Neuronal stem cell (in vitro differentiated cells): Measurements from ENCODE around the gene MESD.

ENCODE experiments used
- DNase-seq: peaks from one replicate; pipeline ENCODE4 v3.0.0-alpha.2; 2013; ENCODE audit warnings: low spot score
- H2AFZ ChIP-seq: one replicate; pipeline ENCODE4 v1.6.1; 2013; ENCODE audit warnings: mild to moderate bottlenecking, low read length, inconsistent platforms
- H2AK5ac ChIP-seq: 2 replicates; pipeline ENCODE4 v1.6.1; 2013; ENCODE audit warnings: low read depth, mild to moderate bottlenecking, inconsistent platforms, low read length, moderate library complexity, mixed read lengths
- H2BK120ac ChIP-seq: 2 replicates; pipeline ENCODE4 v1.6.1; 2013; ENCODE audit warnings: low read depth, mild to moderate bottlenecking, inconsistent platforms, low read length, moderate library complexity, mixed read lengths
- H2BK12ac ChIP-seq: one replicate; pipeline ENCODE4 v1.6.1; 2013; ENCODE audit warnings: low read length, inconsistent platforms
- H2BK15ac ChIP-seq: 2 replicates; pipeline ENCODE4 v1.6.1; 2013; ENCODE audit warnings: mild to moderate bottlenecking, low read length, inconsistent platforms, mixed read lengths
- H2BK5ac ChIP-seq: one replicate; pipeline ENCODE4 v1.6.1; 2013; ENCODE audit warnings: inconsistent platforms, mild to moderate bottlenecking, low read length, moderate library complexity
- H3K14ac ChIP-seq: one replicate; pipeline ENCODE4 v1.6.1; 2013; ENCODE audit warnings: low read length, inconsistent platforms
- H3K18ac ChIP-seq: 2 replicates; pipeline ENCODE4 v1.6.1; 2013; ENCODE audit warnings: low read length, inconsistent platforms
- H3K23ac ChIP-seq: 2 replicates; pipeline ENCODE4 v1.6.1; 2013; ENCODE audit warnings: low read depth, mild to moderate bottlenecking, mixed read lengths, low read length, inconsistent platforms; ENCODE audit not compliant: poor library complexity
- H3K27ac ChIP-seq: replicated peaks from 3 replicates; pipeline ENCODE4 v1.5.1; 2013; ENCODE audit warnings: low read length, inconsistent platforms
- H3K27me3 ChIP-seq, 3 experiments: 2 replicates each; pipeline ENCODE4 v1.6.1; 2013; ENCODE audit warnings: low read length in 3 of 3, mild to moderate bottlenecking in 2 of 3, inconsistent platforms in 1 of 3, low read depth in 1 of 3, mixed read lengths in 1 of 3, moderate library complexity in 1 of 3; ENCODE audit not compliant: control insufficient read depth in 3 of 3, insufficient read depth in 3 of 3
- H3K36me3 ChIP-seq, 2 donors: replicated peaks in 1 of 2; 2 replicates each; pipeline ENCODE4 v1.6.1; 2013; ENCODE audit warnings: low read length in 2 of 2; ENCODE audit not compliant: control insufficient read depth in 2 of 2, insufficient read depth in 2 of 2
- H3K4ac ChIP-seq: 2 replicates; pipeline ENCODE4 v1.6.1; 2013; ENCODE audit warnings: inconsistent platforms, mild to moderate bottlenecking, low read length, moderate library complexity
- H3K4me1 ChIP-seq, 2 donors: 1 replicate in 1 of 2; 2 replicates in 1 of 2; pipeline ENCODE4 v1.6.1; 2013; ENCODE audit warnings: low read length in 2 of 2, low read depth in 1 of 2; ENCODE audit not compliant: control insufficient read depth in 2 of 2, insufficient read depth in 1 of 2
- H3K4me2 ChIP-seq: one replicate; pipeline ENCODE4 v1.6.1; 2013; ENCODE audit warnings: mild to moderate bottlenecking, low read length, inconsistent platforms; ENCODE audit not compliant: insufficient read depth, poor library complexity, severe bottlenecking
- H3K4me3 ChIP-seq, 2 donors: 2 replicates each; pipeline ENCODE4 v1.5.1; 2013; ENCODE audit warnings: low read length in 2 of 2, mild to moderate bottlenecking in 2 of 2, inconsistent platforms in 1 of 2, moderate library complexity in 1 of 2
- H3K79me1 ChIP-seq: one replicate; pipeline ENCODE4 v1.6.1; 2013; ENCODE audit warnings: low read depth, mild to moderate bottlenecking, inconsistent platforms, low read length, moderate library complexity
- H3K9ac ChIP-seq: one replicate; pipeline ENCODE4 v1.6.1; 2013; ENCODE audit warnings: mild to moderate bottlenecking, low read depth, low read length, inconsistent platforms; ENCODE audit not compliant: poor library complexity
- H3K9me3 ChIP-seq, 2 donors: replicated peaks in 1 of 2; 2 replicates each; pipeline versions ENCODE3 to v1.6.1; 2013; ENCODE audit warnings: low read length in 2 of 2, mild to moderate bottlenecking in 2 of 2, inconsistent platforms in 1 of 2, low read depth in 1 of 2, mixed read lengths in 1 of 2, moderate library complexity in 1 of 2; ENCODE audit not compliant: control insufficient read depth in 2 of 2, insufficient read depth in 1 of 2
- H4K8ac ChIP-seq: one replicate; pipeline ENCODE4 v1.6.1; 2013; ENCODE audit warnings: low read depth, mild to moderate bottlenecking, inconsistent platforms, low read length, moderate library complexity
- H4K91ac ChIP-seq: one replicate; pipeline ENCODE4 v1.6.1; 2013; ENCODE audit warnings: low read length, low read depth, mild to moderate bottlenecking, inconsistent platforms; ENCODE audit not compliant: poor library complexity
- WGBS, 2 donors: extraction: QIAGEN DNeasy Blood & Tissue Kit; methylation state at CpG; one replicate each; pipeline ENCODE4 v1.1.7; 2013; ENCODE audit warnings: missing lambda C conversion rate in 2 of 2, mixed read lengths in 1 of 2; ENCODE audit not compliant: insufficient read length in 2 of 2, insufficient replicate concordance in 1 of 2; ENCODE audit errors: extremely low coverage in 2 of 2; 5-methylcytosine and 5-hydroxymethylcytosine counted together

Gene MESD

GRCh38 chr15:80939216-80939615, 50.4 kb downstream of the MESD start:
- Histone ChIP-seq H3K18ac (no peak overlapping the region), H3K14ac (no peak overlapping the region), H3K9me3 (no peaks in the 10 kb centered on the region), H3K27me3 (no peaks in the 10 kb centered on the region), H3K4me2 (no peak overlapping the region), H2BK120ac (no peak overlapping the region), H2BK12ac (no peak overlapping the region), H2BK5ac (no peak overlapping the region), H2BK15ac (no peak overlapping the region), H3K36me3 (peaks cover 0 to 7% of the 10 kb centered on the region in 2 donors), H4K8ac (no peak overlapping the region), H3K4me3 (no peak overlapping the region), H3K23ac (no peak overlapping the region), H3K4ac (no peak overlapping the region), H4K91ac (no peak overlapping the region), H2AFZ (no peak overlapping the region), H3K4me1 (peaks cover 6 to 8% of the 10 kb centered on the region in 2 donors), H3K79me1 (no peaks in the 10 kb centered on the region), H2AK5ac (no peak overlapping the region), H3K27ac (no peak overlapping the region), H3K9ac (no peak overlapping the region)
- DNase-seq: no peak
- no CpG with 5 or more reads among the region's 3 CpGs for WGBS, 2 donors

GRCh38 chr15:80937718-80938117, 51.9 kb downstream of the MESD start:
- H3K79me1 ChIP-seq: no peaks in the 10 kb centered on the region

GRCh38 chr15:80936288-80937078, 53.1 kb downstream of the MESD start:
- no peaks in the 10 kb centered on the region for H3K79me1 ChIP-seq
- H3K27me3 ChIP-seq: no peaks in the 10 kb centered on the region
- H3K9ac ChIP-seq: no peak overlapping the region
- H2AFZ ChIP-seq: no peak overlapping the region
- peaks cover 0 to 3% of the 10 kb centered on the region in 2 donors for H3K36me3 ChIP-seq
- H3K23ac ChIP-seq: no peak overlapping the region
- no peak overlapping the region for H2BK15ac ChIP-seq
- H3K4me3 ChIP-seq: no peak overlapping the region
- H2BK5ac ChIP-seq: no peak overlapping the region
- H3K4me2 ChIP-seq: no peak overlapping the region
- no peak overlapping the region for H3K14ac ChIP-seq
- no peak overlapping the region for H4K8ac ChIP-seq
- H2AK5ac ChIP-seq: no peak overlapping the region
- DNase-seq: no peak
- H3K9me3 ChIP-seq: no peaks in the 10 kb centered on the region
- H3K18ac ChIP-seq: no peak overlapping the region
- H3K4ac ChIP-seq: no peak overlapping the region
- no peak overlapping the region for H2BK120ac ChIP-seq
- H4K91ac ChIP-seq: no peak overlapping the region
- H3K27ac ChIP-seq: no peak overlapping the region
- no CpG with 5 or more reads among the region's 16 CpGs for WGBS, 2 donors
- peaks cover 6 to 8% of the 10 kb centered on the region in 2 donors for H3K4me1 ChIP-seq
- H2BK12ac ChIP-seq: no peak overlapping the region

More at GRCh38 chr15:80937718-80938117, 51.9 kb downstream of the MESD start:
- no peak overlapping the region for H3K27ac ChIP-seq
- H3K9ac ChIP-seq: no peak overlapping the region
- H3K4ac ChIP-seq: no peak overlapping the region
- no peak overlapping the region for H2BK15ac ChIP-seq
- H3K14ac ChIP-seq: no peak overlapping the region
- no peak overlapping the region for H3K23ac ChIP-seq
- H3K36me3 ChIP-seq: peaks cover 0 to 6% of the 10 kb centered on the region in 2 donors
- H2BK12ac ChIP-seq: no peak overlapping the region
- peaks cover 6 to 8% of the 10 kb centered on the region in 2 donors for H3K4me1 ChIP-seq
- H4K8ac ChIP-seq: peak overlapping the region; percentile 89
- H4K91ac ChIP-seq: no peak overlapping the region
- H3K4me2 ChIP-seq: no peak overlapping the region
- DNase-seq: no peak
- no peak overlapping the region for H2AK5ac ChIP-seq
- no peak overlapping the region for H2BK5ac ChIP-seq
- no peak overlapping the region for H2AFZ ChIP-seq
- H3K4me3 ChIP-seq: no peak overlapping the region
- H3K9me3 ChIP-seq: no peaks in the 10 kb centered on the region
- no peak overlapping the region for H3K18ac ChIP-seq
- no peaks in the 10 kb centered on the region for H3K27me3 ChIP-seq
- WGBS, 2 donors: no CpG with 5 or more reads among the region's 12 CpGs
- H2BK120ac ChIP-seq: no peak overlapping the region

- no peak overlapping the region for H2AK5ac ChIP-seq
- H3K79me1 ChIP-seq: no peaks in the 10 kb centered on the region
- H3K4me2 ChIP-seq: no peak overlapping the region
- H2AFZ ChIP-seq: no peak overlapping the region
- no peak overlapping the region for H3K27ac ChIP-seq
- H4K91ac ChIP-seq: no peak overlapping the region
- no peaks in the 10 kb centered on the region for H3K36me3 ChIP-seq
- WGBS, 2 donors: no CpG with 5 or more reads among the region's 3 CpGs
- H3K9ac ChIP-seq: peak overlapping the region; percentile 38
- H2BK15ac ChIP-seq: no peak overlapping the region
- H3K4ac ChIP-seq: no peak overlapping the region
- no peak overlapping the region for H3K18ac ChIP-seq
- peaks cover 6 to 8% of the 10 kb centered on the region in 2 donors for H3K4me1 ChIP-seq
- no peak overlapping the region for H4K8ac ChIP-seq
- H3K23ac ChIP-seq: no peak overlapping the region
- H3K9me3 ChIP-seq: no peaks in the 10 kb centered on the region
- H3K27me3 ChIP-seq: no peaks in the 10 kb centered on the region
- no peak overlapping the region for H3K14ac ChIP-seq
- no peak overlapping the region for H2BK120ac ChIP-seq
- DNase-seq: no peak
- H2BK5ac ChIP-seq: peak overlapping the region; percentile 1
- no peak overlapping the region for H2BK12ac ChIP-seq
- no peak overlapping the region for H3K4me3 ChIP-seq
These were observed 54.8 kb downstream of the MESD start for GRCh38 chr15:80934761-80935221.
